ENCODE data around the gene PRDM5. TPM values are rescaled to one million over a fixed set of nuclear protein-coding genes. Genes with fewer than 3 reads are reported as not detected.

Gene PRDM5
- total and polyA plus RNA-seq, 9 of the 15 experiments (the other 6 are each of a cell fraction or from before 2014, with no cell fraction given): not detected

DNA sequence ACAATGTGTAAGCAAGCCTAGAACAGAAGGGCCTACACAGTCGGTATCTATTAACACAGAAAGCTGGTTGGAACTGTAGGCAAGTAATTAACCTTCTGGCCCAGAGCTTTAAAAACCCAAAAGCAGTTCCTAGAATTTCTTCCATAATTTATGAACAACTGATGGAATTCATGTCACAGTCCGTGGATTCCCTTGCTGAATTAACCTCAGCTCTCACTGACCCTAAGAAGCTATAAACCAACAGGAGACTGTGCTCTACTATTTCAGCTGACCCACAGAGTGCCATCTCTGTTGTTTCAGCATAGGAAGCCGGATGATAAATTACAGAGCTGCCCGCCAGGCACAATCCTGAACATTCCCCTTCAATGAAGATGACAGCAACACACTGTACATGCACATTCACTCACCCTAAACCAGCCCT lies 157.3 kb downstream of the PRDM5 start:
- H3K27me3 ChIP-seq (ENCODE audit: control insufficient read depth in 2 of 2, insufficient read depth in 2 of 2, low read length in 2 of 2): no peaks in the 10 kb centered on the region
- WGBS (ENCODE audit: insufficient coverage, low coverage, missing lambda C conversion rate): 0% methylated on average over 4 of the region's 4 CpGs
- H3K9ac ChIP-seq (ENCODE audit: insufficient read depth in 1 of 2, low read depth in 2 of 2, low read length in 2 of 2): no peak overlapping the region
- no peaks in the 10 kb centered on the region for H3K9me3 ChIP-seq (replicated peaks; ENCODE audit: control insufficient read depth, insufficient read depth, low read depth, low read length)
- no TSS peak for BruUV-seq (replicated peaks)
- H2AFZ ChIP-seq (ENCODE audit: low read depth, low read length): no peak overlapping the region
- H3K79me2 ChIP-seq (ENCODE audit: control insufficient read depth, insufficient read depth, low read length): no peaks in the 10 kb centered on the region
- ChIA-PET POLR2A (no interaction called here), CTCF (ENCODE audit: low intra/inter-chr PET ratio) (no interaction called here)
- H4K20me1 ChIP-seq (replicated peaks; ENCODE audit: control insufficient read depth, insufficient read depth, low read length): no peaks in the 10 kb centered on the region
- no peak overlapping the region for H3K4me3 ChIP-seq
- ATAC-seq (no peak), FAIRE-seq (no peak), DNase-seq (ENCODE audit: extremely low read depth in 1 of 4, low spot score in 3 of 4) (no peak)
- intact Hi-C loops (cut with micrococcal nuclease) (no loop called here), in situ Hi-C loops (cut with MboI) (no loop called here)
- H3K4me1 ChIP-seq (replicated peaks in 1 of 2; ENCODE audit: control insufficient read depth in 2 of 2, insufficient read depth in 2 of 2, low read length in 2 of 2): no peaks in the 10 kb centered on the region
- TF ChIP-seq POLR2AphosphoS5 (IDR thresholded peaks at IDR 0.05; ENCODE audit: control insufficient read depth, insufficient read depth, low read depth, low read length): no peak
- no peak for TF ChIP-seq NONO (IDR thresholded peaks at IDR 0.05; ENCODE audit: low read depth in 2 of 2, low read length in 1 of 2)
- TF ChIP-seq HOXB6 (CRISPR knock-in tag; IDR thresholded peaks at IDR 0.05; ENCODE audit: borderline replicate concordance): no peak
- no peak for TF ChIP-seq KAT2B (IDR thresholded peaks at IDR 0.05; ENCODE audit: low read depth, low read length)
- no peak for TF ChIP-seq ELF1 (tag; IDR thresholded peaks at IDR 0.05)
- no peak for TF ChIP-seq PHF21A (IDR thresholded peaks at IDR 0.05; ENCODE audit: borderline replicate concordance, low read depth)
- TF ChIP-seq FOXK2 (conservative IDR thresholded peaks at IDR 0.05 in 1 of 2, IDR thresholded peaks at IDR 0.05 in 1 of 2; ENCODE audit: low read depth in 2 of 2): no peak
- no peak for TF ChIP-seq TRIM28 (IDR thresholded peaks at IDR 0.05)
- no peaks in the 10 kb centered on the region for H3K36me3 ChIP-seq (ENCODE audit: control insufficient read depth, insufficient read depth, low read length)
- no peaks in the 10 kb centered on the region for H3K9me1 ChIP-seq (ENCODE audit: control insufficient read depth, insufficient read depth, low read length)
- no peak overlapping the region for H3K4me2 ChIP-seq (ENCODE audit: insufficient read depth, low read length)
- H3K27ac ChIP-seq (ENCODE audit: extremely low read depth, low read depth, low read length): no peak overlapping the region
